HG03457 (cell line): Measurements from ENCODE around the gene PTPRA.
A peak's percentile ranks its signal among the peaks of the same experiment; 100 is the strongest.
"Not testable (repeated sequence)": the region's sequence is repeated elsewhere in the genome, so short reads cannot be mapped to it uniquely, and the experiment has no call there.

Source experiments
- ATAC-seq: cut with Tn5 transposase; IDR thresholded peaks from one replicate; pipeline ENCODE4 v1.9.1; 2021; ENCODE audit warnings: moderate number of reproducible peaks; ENCODE audit not compliant: unreplicated experiment

Gene PTPRA

GRCh38 chr20:2873010-2873746 is at the start of gene PTPRA:
TSS of gene PTPRA (plus strand) at chr20:2873481. CDS start at chr20:2964278, 90,797 bp downstream.
- ATAC-seq: peak; percentile 70

- ATAC-seq: no peak
Measured at GRCh38 chr20:2825761-2826160, 47.5 kb upstream of the PTPRA start.

GRCh38 chr20:2826655-2827054 is 46.6 kb upstream of the PTPRA start:
- no peak for ATAC-seq

GRCh38 chr20:2829376-2829775 is 43.9 kb upstream of the PTPRA start:
- ATAC-seq: no peak

- ATAC-seq: not testable (repeated sequence)
Measured at GRCh38 chr20:2831206-2831605, 42.1 kb upstream of the PTPRA start.

GRCh38 chr20:2833761-2834160 is 39.5 kb upstream of the PTPRA start:
- ATAC-seq: no peak

GRCh38 chr20:2834401-2835110 is 38.7 kb upstream of the PTPRA start:
- ATAC-seq: no peak

GRCh38 chr20:2835331-2835796 is 37.9 kb upstream of the PTPRA start:
- no peak for ATAC-seq

- ATAC-seq: no peak
Measured at GRCh38 chr20:2836035-2836434, 37.2 kb upstream of the PTPRA start.

- ATAC-seq: no peak
Measured at GRCh38 chr20:2837221-2837960, 35.9 kb upstream of the PTPRA start.

GRCh38 chr20:2838170-2838797 is 35.0 kb upstream of the PTPRA start:
- no peak for ATAC-seq

GRCh38 chr20:2838847-2839671 is 34.2 kb upstream of the PTPRA start:
- ATAC-seq: no peak

- no peak for ATAC-seq
Measured at GRCh38 chr20:2839732-2840137, 33.5 kb upstream of the PTPRA start.

GRCh38 chr20:2840138-2840966 is 32.9 kb upstream of the PTPRA start, which contains the start of the genes PCED1A and VPS16:
TSS of gene PCED1A (minus strand) at chr20:2840655. CDS start at chr20:2839912, 743 bp downstream.
TSS of gene VPS16 (plus strand) at chr20:2840745. CDS start at chr20:2840775, 30 bp downstream.
- peak; percentile 72 for ATAC-seq

- peak; percentile 21 for ATAC-seq
Measured at GRCh38 chr20:2840967-2841531, 32.2 kb upstream of the PTPRA start.

GRCh38 chr20:2845607-2846006 is 27.7 kb upstream of the PTPRA start:
- no peak for ATAC-seq

- ATAC-seq: no peak
Measured at GRCh38 chr20:2846698-2847097, 26.6 kb upstream of the PTPRA start.

- no peak for ATAC-seq
Measured at GRCh38 chr20:2847802-2848201, 25.5 kb upstream of the PTPRA start.

- ATAC-seq: no peak
Measured at GRCh38 chr20:2849529-2849928, 23.8 kb upstream of the PTPRA start.
